ENCODE measurements around the gene GALNT6. TPM values are rescaled to one million over a fixed set of nuclear protein-coding genes. Genes with fewer than 3 reads are reported as not detected.

GALNT6 gene
- total and polyA plus RNA-seq, 9 of the 15 experiments (the other 6 are each of a cell fraction or from before 2014, with no cell fraction given) = 1.5 to 8.6 (median 5.1) TPM

- TF ChIP-seq POLR2H (tag; IDR thresholded peaks at IDR 0.05; ENCODE audit: low read depth) = no peak
- no peak for TF ChIP-seq JUNB (CRISPR knock-in tag; conservative IDR thresholded peaks at IDR 0.05)
- TF ChIP-seq CEBPG (CRISPR knock-in tag; IDR thresholded peaks at IDR 0.05) = peak; percentile 31; the same call in 1 of the 2 replicates
- TF ChIP-seq CEBPG (tag; conservative IDR thresholded peaks at IDR 0.05 in 1 of 2, IDR thresholded peaks at IDR 0.05 in 1 of 2) = no peak
- peak; percentile 91 for TF ChIP-seq SPI1 (IDR thresholded peaks at IDR 0.05; ENCODE audit: borderline replicate concordance, low read depth, low read length)
- TF ChIP-seq TSC22D4 (tag; IDR thresholded peaks at IDR 0.05) = no peak
- TF ChIP-seq TEAD1 (CRISPR knock-in tag; IDR thresholded peaks at IDR 0.05) = peak in 1 of 2 experiments; percentile 61; a peak in 1 of 4 replicates
- no peak for TF ChIP-seq TEAD4 (IDR thresholded peaks at IDR 0.05; ENCODE audit: low read length)
- TF ChIP-seq TEAD4 (CRISPR knock-in tag; IDR thresholded peaks at IDR 0.05; ENCODE audit: borderline replicate concordance) = peak; percentile 71; the same call in 1 of the 2 replicates
- TF ChIP-seq ZNF143 (CRISPR knock-in tag; IDR thresholded peaks at IDR 0.05) = peak; percentile 43; the same call in 1 of the 2 replicates
- no peak for TF ChIP-seq USF1 (CRISPR knock-in tag; IDR thresholded peaks at IDR 0.05)
- no peak for TF ChIP-seq ZBTB43 (CRISPR knock-in tag; IDR thresholded peaks at IDR 0.05)
- TF ChIP-seq L3MBTL2 (IDR thresholded peaks at IDR 0.05) = peak; percentile 11; the same call in 1 of the 2 replicates
Measured at GRCh38 chr12:51390891-51391282, 319 bp downstream of the GALNT6 start (continued).
